GM12878 (cell line): ENCODE measurements around the gene MLPH. TPM values are rescaled to one million over a fixed set of nuclear protein-coding genes. Genes with fewer than 3 reads are reported as not detected.

Source experiments
- CTCF ChIP-seq, 3 experiments: IDR thresholded peaks in 2 of 3; conservative IDR thresholded peaks in 1 of 3; 2 replicates each; pipeline ENCODE4 v1.5.1; 2011; ENCODE audit warnings: low read depth in 3 of 3, low read length in 3 of 3, mild to moderate bottlenecking in 3 of 3, control low read depth in 2 of 3, moderate library complexity in 2 of 3, inconsistent platforms in 1 of 3, mixed read lengths in 1 of 3; ENCODE audit not compliant: control insufficient read depth in 2 of 3, insufficient read depth in 1 of 3; ENCODE audit errors: extremely low read depth in 1 of 3
- CUX1 ChIP-seq: IDR thresholded peaks from 2 replicates; pipeline ENCODE4 v1.6.1; 2012; ENCODE audit warnings: improper control_type of control experiment, low read depth, low read length; ENCODE audit not compliant: insufficient replicate concordance
- LARP7 ChIP-seq: fragments of 450-650 bp; IDR thresholded peaks from 2 replicates; pipeline ENCODE4 v1.6.1; 2017; ENCODE audit warnings: mild to moderate bottlenecking
- TBL1XR1 ChIP-seq: IDR thresholded peaks from 2 replicates; pipeline ENCODE4 v1.6.1; 2012; ENCODE audit warnings: low read depth, low read length, improper control_type of control experiment
- TCF12 ChIP-seq: IDR thresholded peaks from 2 replicates; pipeline ENCODE4 v1.6.1; 2011; ENCODE audit warnings: low read depth, mild to moderate bottlenecking, low read length
- polyA plus RNA-seq, 11 experiments: library from polyadenylated mRNA; depleted of rRNA in 4 of 11; unstranded in 6 of 11; stranded (reverse) in 5 of 11; fragments of >200 nt; fragmentation: Nextera tagmentation in 4 of 11; fragmentation: Illumina TruSeq in 1 of 11; extraction: Ambion mirVana in 4 of 11; extraction: Trizol in 1 of 11; gene quantifications; 1 replicate in 1 of 11; 2 replicates in 10 of 11; pipeline versions ENCODE4 v1.2.1 to v1.2.3, GENCODE V29; 2011 to 2016; ENCODE audit warnings: inconsistent platforms in 2 of 11, missing spikeins in 2 of 11, low read depth in 1 of 11
- total RNA-seq, 4 experiments: library from RNA; depleted of rRNA in 3 of 4; stranded (reverse); fragments of >200 nt in 3 of 4; fragmentation: Illumina TruSeq in 1 of 4; extraction: Trizol in 1 of 4; gene quantifications; 2 replicates each; pipeline versions ENCODE4 v1.2.1 to v1.2.3, GENCODE V29; 2013 to 2021

MLPH gene
- total and polyA plus RNA-seq, 10 of the 15 experiments (the other 5 are each of a cell fraction or from before 2014, with no cell fraction given) = 0.16 to 0.85 TPM; not detected in 8

GRCh38 chr2:237592425-237592980 lies 105.5 kb downstream of the MLPH start (continued):
- TF ChIP-seq CUX1 (no peak), TCF12 (no peak), TBL1XR1 (no peak), CTCF (IDR thresholded peaks at IDR 0.05 in 2 of 3, conservative IDR thresholded peaks at IDR 0.05 in 1 of 3; ENCODE audit: control insufficient read depth in 2 of 3, extremely low read depth in 1 of 3, insufficient read depth in 1 of 3, low read depth in 3 of 3, low read length in 3 of 3) (no peak), LARP7 (no peak)
